T47D (cell line): ENCODE results near the gene NRP1.
"Not testable (repeated sequence)": the region's sequence is repeated elsewhere in the genome, so short reads cannot be mapped to it uniquely, and the experiment has no call there.

ENCODE experiments used
- DNase-seq, 2 experiments: peaks; one replicate each; pipeline versions ENCODE4 v3.0.0 to v3.0.0-alpha.2; 2011 to 2012; ENCODE audit warnings: low read depth in 1 of 2, low spot score in 1 of 2
- JUND ChIP-seq: IDR thresholded peaks from 2 replicates; pipeline ENCODE4 v1.6.1; 2012; ENCODE audit warnings: low read depth
- in situ Hi-C: cut with HindIII; loops from 2 replicates; pipeline ENCODE4 v1.10.0; 2016; ENCODE audit warnings: low sequenced_read_pairs, low pct_unique_long_range_greater_than_20kb

The NRP1 gene

GRCh38 chr10:33306701-33307519, 27.6 kb downstream of the NRP1 start:
- no peak for DNase-seq
- in situ Hi-C loops: no loop called here
- TF ChIP-seq JUND: no peak

- in situ Hi-C loops: no loop called here
- no peak for DNase-seq
- no peak for TF ChIP-seq JUND
Observed at GRCh38 chr10:33306126-33306525, 28.3 kb downstream of the NRP1 start.

GRCh38 chr10:33304423-33305225, 29.8 kb downstream of the NRP1 start:
- in situ Hi-C loops: no loop called here
- no peak for TF ChIP-seq JUND
- DNase-seq: no peak

GRCh38 chr10:33303988-33304387, 30.5 kb downstream of the NRP1 start:
- in situ Hi-C loops: no loop called here
- no peak for TF ChIP-seq JUND
- no peak for DNase-seq

- DNase-seq: no peak
- in situ Hi-C loops: no loop called here
- no peak for TF ChIP-seq JUND
Observed at GRCh38 chr10:33302208-33302829, 32.1 kb downstream of the NRP1 start.

GRCh38 chr10:33301097-33301789, 33.2 kb downstream of the NRP1 start:
- no peak for DNase-seq
- no peak for TF ChIP-seq JUND
- in situ Hi-C loops: no loop called here

- in situ Hi-C loops, DNase-seq: not testable (repeated sequence)
Observed at GRCh38 chr10:33300544-33300943, 33.9 kb downstream of the NRP1 start.

- no peak for DNase-seq
- no peak for TF ChIP-seq JUND
- in situ Hi-C loops: no loop called here
Observed at GRCh38 chr10:33298893-33299292, 35.6 kb downstream of the NRP1 start.

GRCh38 chr10:33298110-33298509, 36.4 kb downstream of the NRP1 start:
- no peak for TF ChIP-seq JUND
- in situ Hi-C loops: no loop called here
- no peak for DNase-seq

- TF ChIP-seq JUND: no peak
- in situ Hi-C loops: no loop called here
- DNase-seq: no peak
Observed at GRCh38 chr10:33295851-33296250, 38.6 kb downstream of the NRP1 start.

- no peak for DNase-seq
- no peak for TF ChIP-seq JUND
- in situ Hi-C loops: no loop called here
Observed at GRCh38 chr10:33293531-33294170, 40.8 kb downstream of the NRP1 start.

GRCh38 chr10:33293076-33293475, 41.4 kb downstream of the NRP1 start:
- in situ Hi-C loops: no loop called here
- no peak for DNase-seq
- TF ChIP-seq JUND: no peak
